Amniotic epithelial cell (primary cell): ENCODE results near the gene MRM2.

ENCODE experiments used
- DNase-seq: peaks from one replicate; pipeline ENCODE4 v3.0.0-alpha.2; 2010; ENCODE audit warnings: low read depth

Gene MRM2

GRCh38 chr7:2222516-2222915 lies 19.5 kb downstream of the MRM2 start:
- no peak for DNase-seq

GRCh38 chr7:2220954-2221353 lies 21.1 kb downstream of the MRM2 start:
- no peak for DNase-seq

- no peak for DNase-seq
These were observed 21.5 kb downstream of the MRM2 start for GRCh38 chr7:2220506-2220905.

GRCh38 chr7:2220030-2220429 lies 22.0 kb downstream of the MRM2 start:
- DNase-seq: no peak

GRCh38 chr7:2219606-2220005 lies 22.4 kb downstream of the MRM2 start:
- DNase-seq: no peak

- DNase-seq: no peak
These were observed 22.9 kb downstream of the MRM2 start for GRCh38 chr7:2219136-2219535.

- DNase-seq: no peak
These were observed 23.6 kb downstream of the MRM2 start for GRCh38 chr7:2218444-2218785.

GRCh38 chr7:2217716-2218443 lies 24.1 kb downstream of the MRM2 start:
- DNase-seq: peak; percentile 30

- DNase-seq: no peak
These were observed 24.8 kb downstream of the MRM2 start for GRCh38 chr7:2217206-2217605.

- DNase-seq: no peak
These were observed 26.2 kb downstream of the MRM2 start for GRCh38 chr7:2215851-2216250.

- DNase-seq: no peak
These were observed 27.4 kb downstream of the MRM2 start for GRCh38 chr7:2214636-2215035.

GRCh38 chr7:2213551-2214215 lies 28.3 kb downstream of the MRM2 start:
- no peak for DNase-seq

- no peak for DNase-seq
These were observed 29.1 kb downstream of the MRM2 start for GRCh38 chr7:2212906-2213305.

- DNase-seq: no peak
These were observed 30.1 kb downstream of the MRM2 start for GRCh38 chr7:2211926-2212325.

- no peak for DNase-seq
These were observed 30.6 kb downstream of the MRM2 start for GRCh38 chr7:2211259-2211880.

- no peak for DNase-seq
These were observed 31.3 kb downstream of the MRM2 start for GRCh38 chr7:2210551-2211258.

GRCh38 chr7:2209961-2210323 lies 32.1 kb downstream of the MRM2 start:
- no peak for DNase-seq

- DNase-seq: peak; percentile 59
These were observed 32.7 kb downstream of the MRM2 start for GRCh38 chr7:2209146-2209960.

GRCh38 chr7:2208712-2209111 lies 33.3 kb downstream of the MRM2 start:
- no peak for DNase-seq

- peak; percentile 11 for DNase-seq
These were observed 36.8 kb downstream of the MRM2 start for GRCh38 chr7:2205036-2205780.

GRCh38 chr7:2204446-2204845 lies 37.6 kb downstream of the MRM2 start:
- no peak for DNase-seq
